GM12872 (cell line): Measurements from ENCODE around the gene GNG13.

ENCODE experiments used
- TF ChIP-seq, protein P1 (sequence below): IDR thresholded peaks from 3 replicates; pipeline ENCODE4 v1.5.1; 2011; ENCODE audit warnings: low read depth, mild to moderate bottlenecking, low read length, moderate library complexity; ENCODE audit not compliant: insufficient read depth

Gene GNG13, protein sequence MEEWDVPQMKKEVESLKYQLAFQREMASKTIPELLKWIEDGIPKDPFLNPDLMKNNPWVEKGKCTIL

DNA sequence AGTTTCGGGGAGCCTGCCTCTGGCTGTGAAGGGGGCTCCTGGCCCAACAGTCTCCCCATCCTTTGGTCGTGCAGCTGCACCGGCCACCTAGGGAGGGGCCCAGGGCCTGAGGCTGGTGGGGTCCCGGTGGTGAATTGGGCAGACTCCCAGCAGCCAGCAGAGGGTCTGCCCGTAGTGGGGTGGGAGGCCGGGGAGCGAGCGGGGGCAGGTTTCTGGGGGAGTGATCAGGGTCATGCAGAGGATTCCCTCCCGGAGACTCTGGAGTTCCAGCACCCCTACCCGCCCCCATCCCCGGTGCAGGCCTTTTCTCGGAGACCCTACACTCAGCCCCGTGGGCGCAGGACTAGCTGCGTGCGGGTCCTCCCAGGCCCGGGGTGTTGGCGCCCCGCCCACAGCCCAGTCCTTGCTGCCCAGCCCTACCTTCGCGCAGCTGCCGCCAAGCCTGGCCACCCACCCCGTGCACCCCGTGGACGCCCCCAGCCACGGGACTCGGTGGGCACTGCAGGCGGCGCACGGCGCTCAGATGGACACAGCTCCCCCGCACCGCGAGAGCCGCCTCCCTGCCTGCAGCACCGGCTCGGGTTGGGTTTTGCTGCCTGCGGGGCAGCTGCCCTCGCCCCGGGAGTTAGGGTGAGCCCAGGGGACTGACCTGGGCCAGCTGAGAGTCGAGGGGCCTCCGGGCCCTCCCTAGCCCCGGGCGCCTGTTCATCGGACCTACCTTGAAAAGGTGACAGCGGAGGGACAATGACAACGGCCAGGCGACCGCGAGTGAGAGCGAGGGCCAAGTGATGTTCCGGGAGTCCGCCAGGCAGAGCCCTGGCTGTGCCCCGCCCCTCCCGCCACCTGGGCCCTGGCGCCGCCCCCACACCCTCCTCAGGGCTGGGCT lies at the start of gene GNG13:
Gene GNG13, minus strand, starts transcription at position 787 of the 886 bp plus-strand sequence. CDS start 1,657 bp downstream, outside the sequence.
- TF ChIP-seq, protein P1, sequence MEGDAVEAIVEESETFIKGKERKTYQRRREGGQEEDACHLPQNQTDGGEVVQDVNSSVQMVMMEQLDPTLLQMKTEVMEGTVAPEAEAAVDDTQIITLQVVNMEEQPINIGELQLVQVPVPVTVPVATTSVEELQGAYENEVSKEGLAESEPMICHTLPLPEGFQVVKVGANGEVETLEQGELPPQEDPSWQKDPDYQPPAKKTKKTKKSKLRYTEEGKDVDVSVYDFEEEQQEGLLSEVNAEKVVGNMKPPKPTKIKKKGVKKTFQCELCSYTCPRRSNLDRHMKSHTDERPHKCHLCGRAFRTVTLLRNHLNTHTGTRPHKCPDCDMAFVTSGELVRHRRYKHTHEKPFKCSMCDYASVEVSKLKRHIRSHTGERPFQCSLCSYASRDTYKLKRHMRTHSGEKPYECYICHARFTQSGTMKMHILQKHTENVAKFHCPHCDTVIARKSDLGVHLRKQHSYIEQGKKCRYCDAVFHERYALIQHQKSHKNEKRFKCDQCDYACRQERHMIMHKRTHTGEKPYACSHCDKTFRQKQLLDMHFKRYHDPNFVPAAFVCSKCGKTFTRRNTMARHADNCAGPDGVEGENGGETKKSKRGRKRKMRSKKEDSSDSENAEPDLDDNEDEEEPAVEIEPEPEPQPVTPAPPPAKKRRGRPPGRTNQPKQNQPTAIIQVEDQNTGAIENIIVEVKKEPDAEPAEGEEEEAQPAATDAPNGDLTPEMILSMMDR, result no peak

DNA sequence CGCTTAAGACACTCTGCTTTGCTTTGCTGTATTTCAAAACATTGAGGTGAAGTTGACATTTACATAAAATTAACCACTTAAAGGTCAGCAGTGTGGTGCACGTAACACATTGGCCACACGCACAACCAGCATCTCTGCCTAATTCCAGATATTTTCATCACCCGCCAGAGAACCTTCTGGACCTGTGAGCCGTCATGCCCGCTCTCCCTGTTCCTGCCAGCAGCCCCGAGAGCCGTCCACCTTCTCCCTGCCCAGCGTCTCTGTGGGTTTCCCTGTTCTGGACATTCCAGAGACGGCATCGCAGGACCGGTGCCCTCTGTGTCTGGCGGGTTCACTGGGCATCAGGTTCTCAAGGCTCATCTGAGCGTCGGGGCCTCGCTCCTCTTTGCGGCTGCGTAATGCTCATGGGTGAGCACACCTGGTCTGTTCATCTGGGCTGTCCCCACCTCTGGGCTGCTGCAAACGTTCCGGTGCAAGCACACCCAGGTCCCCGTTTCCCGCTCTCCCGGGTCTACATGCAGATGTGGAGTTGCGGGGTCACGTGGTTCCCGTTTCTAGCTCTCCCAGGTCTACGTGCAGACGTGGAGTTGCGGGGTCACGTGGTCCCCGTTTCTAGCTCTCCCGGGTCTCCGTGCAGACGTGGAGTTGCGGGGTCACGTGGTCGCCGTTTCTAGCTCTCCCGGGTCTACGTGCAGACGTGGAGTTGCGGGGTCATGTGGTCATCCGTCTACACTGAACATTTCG lies 48.1 kb upstream of the GNG13 start:
- TF ChIP-seq, protein P1, result no peak

DNA sequence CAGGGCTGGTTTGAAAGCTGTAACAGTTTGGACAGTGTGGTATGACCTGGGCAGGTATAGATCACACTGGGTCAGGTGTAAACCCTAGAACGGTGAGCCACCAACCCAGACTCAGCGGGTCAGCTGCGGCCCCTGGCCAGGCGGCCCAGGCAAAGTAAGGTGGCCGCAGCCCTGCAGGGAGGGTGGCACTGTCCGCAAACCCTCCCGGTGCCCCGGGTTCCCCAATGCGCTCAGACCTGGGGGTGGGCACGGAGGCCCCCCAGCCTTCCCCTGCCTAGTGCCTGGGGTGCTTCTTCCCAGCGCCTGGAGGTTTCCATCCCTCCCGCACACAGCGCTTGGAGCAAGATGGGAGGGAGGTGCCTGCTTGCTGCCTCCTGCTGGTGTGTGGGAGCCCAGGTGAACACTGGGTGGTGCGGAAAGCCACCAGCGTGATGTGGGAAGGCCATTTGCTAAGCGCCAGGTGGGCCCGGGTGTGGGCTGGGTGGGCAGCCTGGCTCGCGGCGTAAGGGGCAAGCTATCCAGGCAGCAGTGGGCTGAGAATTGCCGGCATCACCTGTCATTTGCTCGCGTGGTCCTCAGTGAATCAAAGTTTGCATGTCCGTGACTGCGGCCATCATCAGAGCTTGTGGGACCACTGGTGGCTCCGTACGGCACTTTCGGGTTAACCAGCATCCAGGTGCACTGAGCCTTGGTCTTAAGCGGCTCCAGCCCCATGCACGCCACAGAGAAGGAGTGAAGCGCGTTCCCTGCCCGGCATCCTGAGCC lies 47.3 kb upstream of the GNG13 start:
- TF ChIP-seq, protein P1, result no peak

DNA sequence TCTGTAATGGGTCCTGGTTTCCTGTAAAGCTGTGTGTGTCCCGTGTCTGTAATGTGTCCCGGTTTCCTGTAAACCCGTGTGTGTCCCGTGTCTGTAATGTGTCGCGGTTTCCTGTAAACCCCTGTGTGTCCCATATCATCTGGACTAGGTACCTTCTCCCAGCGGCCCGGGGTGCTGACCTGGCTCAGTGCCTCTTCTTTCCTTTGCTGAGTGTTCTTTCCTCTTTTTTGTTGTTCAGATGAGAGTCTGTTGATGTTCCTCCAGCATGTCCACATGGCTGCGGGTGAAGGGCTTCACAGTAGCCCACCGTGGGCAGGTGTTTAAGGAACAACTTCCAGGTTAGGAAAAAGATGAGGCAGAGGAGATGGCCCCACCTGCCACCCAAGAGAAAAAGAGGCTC lies 46.6 kb upstream of the GNG13 start:
- TF ChIP-seq, protein P1, result no peak

DNA sequence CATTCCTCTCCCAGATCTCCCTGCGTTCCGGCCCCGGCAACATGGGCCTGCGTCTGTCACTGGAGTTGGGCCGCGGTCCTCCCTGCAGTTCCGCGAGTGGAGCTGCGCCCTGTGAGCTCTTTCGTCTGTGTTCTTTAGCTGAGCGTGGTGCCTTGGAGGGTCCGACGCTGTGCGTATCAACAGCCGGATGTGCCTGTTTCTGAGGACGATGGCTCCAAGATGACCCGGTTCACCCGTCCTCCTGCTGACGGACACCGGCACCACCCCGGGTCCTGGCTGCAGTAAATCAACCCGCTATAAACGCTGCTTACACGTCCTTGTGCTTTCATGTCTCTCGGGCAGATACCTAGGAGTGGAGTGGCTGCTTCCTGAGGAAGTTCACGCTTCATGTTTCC lies 44.8 kb upstream of the GNG13 start:
- TF ChIP-seq, protein P1, result no peak

DNA sequence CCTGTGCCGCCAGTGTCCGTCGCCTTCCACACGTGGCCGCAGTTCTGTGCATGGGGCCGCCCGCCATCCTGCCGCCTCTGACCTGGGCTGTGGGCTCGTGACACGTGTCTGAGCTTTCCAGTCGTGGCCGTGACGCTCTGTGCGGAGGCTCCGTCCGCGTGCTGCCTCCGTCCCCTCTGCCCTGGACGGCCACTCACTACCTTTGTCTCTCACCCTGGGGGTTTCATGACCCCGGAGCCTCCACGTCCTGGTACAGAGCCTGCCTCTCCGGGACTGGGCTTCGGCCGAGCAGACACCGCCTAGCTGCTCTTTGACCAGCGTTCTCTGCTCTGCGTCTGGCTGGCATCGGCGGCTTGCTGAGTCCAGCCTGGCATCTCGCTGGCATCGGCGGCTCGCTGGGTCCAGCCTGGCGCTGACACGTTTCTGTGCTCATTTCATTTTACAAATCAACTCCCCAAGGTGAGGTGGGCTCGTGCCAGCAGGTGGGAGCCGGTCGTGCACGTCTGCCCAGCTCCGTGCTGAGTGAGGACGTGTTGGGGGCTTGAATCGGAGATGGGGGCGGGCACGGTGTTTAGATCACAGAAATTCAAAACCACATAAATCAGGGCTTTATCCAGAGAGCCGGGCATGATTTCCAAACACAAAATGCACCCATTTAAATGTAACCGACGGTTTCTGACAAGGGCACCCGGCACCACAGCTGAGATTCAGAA lies 44.3 kb upstream of the GNG13 start:
- TF ChIP-seq, protein P1, result no peak
